Suppressor macrophage (primary cell): ENCODE results near the gene BRD1.
"Not testable (repeated sequence)": the region's sequence is repeated elsewhere in the genome, so short reads cannot be mapped to it uniquely, and the experiment has no call there.

Experiments
- DNase-seq, 4 experiments: peaks; one replicate each; pipeline ENCODE4 v3.0.0-alpha.2; 2020 to 2022

Gene BRD1

DNA sequence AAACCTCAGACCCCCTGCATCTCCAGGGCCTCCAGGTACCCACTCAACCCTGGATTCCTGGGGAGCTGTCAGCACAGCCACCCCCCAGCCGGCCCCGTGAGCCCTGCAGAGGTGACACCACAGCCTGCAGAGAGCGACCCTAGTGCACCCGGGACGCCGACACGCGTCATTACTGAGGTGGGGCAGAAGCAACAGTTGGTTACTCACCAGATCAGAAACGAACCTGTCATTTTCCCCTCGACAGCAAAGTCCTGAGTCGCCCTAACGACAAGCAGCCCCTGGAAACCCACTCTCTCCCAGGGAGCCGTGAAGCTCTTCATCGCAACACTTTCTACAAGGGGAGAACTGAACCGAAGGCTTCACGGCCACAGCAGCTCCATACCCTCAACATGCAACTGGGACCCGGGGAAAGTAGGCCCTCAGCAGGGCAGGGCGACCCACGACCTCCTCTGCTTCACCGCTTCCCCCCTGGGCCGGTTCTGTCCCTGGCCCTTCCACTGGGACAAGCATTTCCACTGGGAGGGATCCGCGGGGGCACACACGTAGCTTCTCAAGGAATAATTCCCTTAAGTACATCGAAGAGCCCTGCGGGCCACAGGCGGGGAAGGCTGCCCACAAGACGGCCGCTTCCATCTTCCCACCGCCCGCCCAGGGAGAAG, 1.6 kb downstream of the BRD1 start:
- DNase-seq: peak; percentile 33 to 49 (median 42)

DNA sequence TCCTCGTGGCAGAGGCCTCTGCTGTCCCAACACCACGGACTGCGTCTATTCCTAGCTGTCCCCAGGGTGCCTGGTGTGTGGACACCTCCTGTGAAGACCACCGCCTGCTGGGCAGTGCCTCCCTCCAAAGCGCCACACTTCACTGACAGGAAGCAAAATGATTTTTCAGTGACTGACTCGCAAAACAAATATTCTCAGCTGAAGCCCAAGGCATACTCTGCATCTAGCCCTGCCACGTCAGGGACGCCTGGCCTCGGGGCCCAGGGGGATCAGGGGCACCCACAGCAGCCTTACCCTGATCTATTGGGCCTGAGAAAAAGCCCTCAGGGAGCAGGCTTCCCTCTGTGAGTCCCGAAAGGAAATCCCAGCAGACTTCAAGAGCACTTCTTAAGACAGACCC, 2.2 kb downstream of the BRD1 start:
- no peak for DNase-seq

DNA sequence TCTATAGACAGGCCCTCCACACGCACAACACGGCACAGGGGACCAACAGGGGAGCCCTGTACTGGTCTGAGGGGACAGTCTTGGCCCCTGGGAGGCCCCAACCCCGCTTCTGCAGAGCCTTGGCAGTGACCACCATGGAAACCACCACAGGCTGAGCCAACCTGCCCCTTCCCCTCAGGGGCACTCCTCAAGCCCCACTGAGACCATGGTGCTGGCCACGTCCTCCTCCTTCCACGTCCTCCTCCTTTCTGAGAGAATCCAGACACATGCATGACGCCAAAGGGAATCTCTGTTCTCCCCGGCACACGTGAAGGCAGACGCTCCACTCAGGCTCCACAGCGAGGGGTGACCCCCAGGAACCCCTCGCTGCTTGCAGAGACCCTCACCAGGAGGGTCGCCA, 2.7 kb downstream of the BRD1 start:
- no peak for DNase-seq

DNA sequence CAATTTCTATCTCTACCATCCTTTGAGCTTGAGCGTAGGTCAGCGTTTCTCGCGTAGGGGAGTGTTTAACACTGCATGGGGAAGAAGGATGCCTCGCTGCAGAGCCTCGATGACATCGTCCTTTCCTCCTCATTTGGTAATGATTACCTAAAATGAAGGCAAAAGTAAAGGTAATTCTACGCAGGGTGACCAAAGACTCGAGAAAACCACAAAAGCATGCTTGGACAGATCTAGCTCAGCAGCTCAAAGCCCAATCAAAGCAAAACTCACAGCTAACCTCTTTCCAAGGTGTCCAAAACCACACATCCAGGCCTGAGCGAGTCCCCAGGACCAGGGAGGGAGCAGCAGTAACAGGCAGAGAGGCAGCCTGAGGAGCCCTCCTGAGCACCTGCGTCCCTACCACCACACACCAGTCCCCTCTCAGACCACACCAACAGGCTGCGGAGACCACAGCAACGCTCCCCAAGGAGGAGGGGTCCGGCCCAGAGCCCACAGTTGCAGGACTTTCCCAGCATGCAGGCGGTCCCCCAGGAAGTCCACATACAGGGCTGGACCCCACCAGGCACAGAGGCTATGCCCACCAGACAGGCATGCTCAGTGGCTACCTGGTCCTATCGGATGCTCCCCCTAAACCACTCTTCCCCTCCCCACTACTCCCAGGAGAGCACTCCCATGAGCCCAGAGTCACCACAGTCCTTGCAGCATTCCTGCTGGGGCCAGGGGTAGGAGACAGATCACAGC, 3.3 kb downstream of the BRD1 start:
- no peak for DNase-seq

DNA sequence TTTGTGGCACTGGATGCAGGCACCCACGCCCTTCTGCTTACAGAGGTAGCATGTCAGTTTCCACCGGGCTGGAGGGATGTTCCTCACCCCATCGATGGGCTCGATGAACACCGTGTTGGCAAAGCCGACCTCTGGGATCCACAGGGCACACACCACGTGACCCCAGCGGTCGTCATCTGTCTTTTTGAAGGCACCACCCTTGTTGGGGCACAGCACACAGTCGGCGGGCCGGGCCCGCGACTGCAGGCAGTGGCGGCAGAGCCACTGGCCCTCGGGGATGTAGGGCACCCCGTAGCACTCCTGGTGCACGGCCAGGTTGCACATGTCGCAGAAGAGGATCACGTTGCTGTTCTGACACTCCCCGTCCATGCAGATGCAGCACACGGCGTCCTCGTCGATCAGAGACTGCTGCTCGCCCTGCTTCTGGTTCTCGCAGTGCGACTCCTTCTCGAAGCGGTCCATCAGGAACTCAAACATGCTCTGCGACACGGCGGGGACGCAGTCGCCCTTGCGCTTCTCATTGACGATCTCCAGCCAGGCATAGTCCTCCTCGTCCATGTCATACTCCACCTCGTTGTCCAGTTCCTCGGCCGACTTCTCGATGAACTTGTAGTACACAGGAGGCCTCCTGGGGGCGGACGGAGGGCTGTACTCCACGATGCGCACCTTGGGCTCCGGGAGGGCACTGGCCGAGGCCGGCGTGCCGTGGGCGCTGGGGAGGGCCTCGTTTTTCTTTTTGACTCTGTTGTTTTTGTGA, 4.2 kb downstream of the BRD1 start:
- no peak for DNase-seq

DNA sequence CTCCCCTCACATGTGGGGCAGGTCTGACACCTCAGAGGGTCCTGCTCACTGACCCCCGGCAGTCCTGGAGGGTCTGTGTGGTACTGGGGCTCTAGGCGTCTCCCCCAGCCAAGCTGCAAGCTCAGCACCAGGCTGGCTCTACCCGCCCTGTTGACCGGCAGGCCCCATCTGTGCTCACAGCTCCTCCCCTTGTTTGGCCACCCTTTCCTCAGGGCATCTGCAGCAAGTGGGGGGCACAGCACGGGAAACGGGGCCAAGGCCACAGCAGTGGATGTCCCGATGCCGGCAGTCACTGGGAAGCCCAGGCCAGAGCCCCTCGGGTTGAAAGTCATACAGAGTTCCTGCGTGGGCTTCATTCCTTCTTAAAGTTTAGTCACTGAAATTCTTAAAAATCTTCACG, 5.9 kb downstream of the BRD1 start:
- DNase-seq: not testable (repeated sequence)

DNA sequence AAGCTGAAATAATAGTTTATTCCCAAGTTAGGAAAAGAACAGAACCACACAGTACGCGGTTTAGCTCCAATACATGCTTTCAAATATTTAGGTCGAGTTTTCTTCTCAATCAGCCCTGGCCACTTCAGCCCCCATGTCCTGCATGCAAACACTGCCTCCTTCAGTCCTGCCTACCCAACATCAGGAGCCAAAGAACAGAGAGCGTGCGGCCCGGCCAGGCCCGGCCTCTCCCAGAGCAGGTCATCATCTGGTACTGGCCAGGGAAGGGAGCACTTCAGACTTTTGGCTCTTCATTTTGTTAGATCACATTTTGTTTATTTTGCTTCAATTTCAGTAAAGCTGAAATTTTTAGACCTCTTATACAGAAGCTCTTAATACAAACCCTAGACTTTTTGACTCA, 6.7 kb downstream of the BRD1 start:
- DNase-seq: no peak

DNA sequence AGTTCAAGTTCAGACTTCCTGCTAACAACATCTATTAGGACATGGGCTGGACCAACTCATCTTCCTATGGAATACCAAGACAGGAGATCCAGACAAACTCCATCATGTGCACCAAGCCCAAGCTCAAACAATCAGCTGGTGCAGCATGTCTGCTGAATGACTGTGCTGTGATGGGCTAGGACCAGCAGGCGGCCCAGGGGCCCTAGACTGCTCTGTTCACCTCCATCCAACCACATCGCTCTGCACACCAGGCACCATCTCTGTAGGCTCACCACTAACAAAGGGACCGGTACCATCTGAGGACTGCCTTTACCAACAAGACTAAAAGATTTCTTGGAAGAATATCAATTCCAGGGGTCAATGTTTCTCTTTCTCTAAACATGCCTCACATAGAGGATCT, 10.3 kb downstream of the BRD1 start:
- no peak for DNase-seq

DNA sequence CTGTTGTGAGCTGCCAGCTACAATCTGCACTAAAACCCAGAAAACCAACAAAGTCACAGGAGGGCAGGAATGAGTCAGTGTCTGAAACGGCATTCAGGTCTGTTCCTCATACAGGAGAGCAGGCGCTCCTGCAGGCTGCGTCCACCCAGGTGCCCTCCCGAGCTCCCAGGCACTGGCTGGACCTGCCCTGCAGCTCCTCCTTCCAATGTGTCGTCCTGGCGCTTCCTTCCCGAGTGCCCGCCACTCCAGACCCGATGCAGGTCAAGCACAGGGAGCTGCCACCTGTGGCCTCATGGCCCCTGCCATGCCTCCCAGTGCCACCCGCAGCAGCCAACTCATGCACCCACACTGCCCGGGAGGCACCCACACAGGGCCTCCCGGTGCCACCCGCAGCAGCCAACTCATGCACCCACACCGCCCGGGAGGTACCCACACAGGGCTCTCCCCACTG, 12.0 kb downstream of the BRD1 start:
- DNase-seq: no peak

DNA sequence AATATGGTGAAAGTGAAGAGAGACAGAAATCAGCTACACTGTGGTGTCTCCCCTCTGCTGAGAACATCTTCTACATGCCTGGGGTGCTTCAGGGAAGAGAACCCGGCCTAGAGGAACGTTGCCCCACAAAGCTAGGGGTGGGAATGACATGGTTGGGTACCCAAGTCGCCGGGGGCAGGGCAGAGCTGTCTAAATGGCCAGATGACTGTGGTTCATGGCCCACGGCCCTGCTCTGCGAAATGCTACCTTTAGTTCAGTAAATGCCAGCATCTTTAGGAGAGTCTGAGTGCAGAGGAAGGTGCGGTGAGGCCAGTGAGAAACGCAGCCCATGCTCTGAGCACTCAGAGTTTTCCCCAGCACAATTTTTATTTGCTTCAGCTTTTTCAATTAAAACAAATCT, 12.8 kb downstream of the BRD1 start:
- DNase-seq: no peak

DNA sequence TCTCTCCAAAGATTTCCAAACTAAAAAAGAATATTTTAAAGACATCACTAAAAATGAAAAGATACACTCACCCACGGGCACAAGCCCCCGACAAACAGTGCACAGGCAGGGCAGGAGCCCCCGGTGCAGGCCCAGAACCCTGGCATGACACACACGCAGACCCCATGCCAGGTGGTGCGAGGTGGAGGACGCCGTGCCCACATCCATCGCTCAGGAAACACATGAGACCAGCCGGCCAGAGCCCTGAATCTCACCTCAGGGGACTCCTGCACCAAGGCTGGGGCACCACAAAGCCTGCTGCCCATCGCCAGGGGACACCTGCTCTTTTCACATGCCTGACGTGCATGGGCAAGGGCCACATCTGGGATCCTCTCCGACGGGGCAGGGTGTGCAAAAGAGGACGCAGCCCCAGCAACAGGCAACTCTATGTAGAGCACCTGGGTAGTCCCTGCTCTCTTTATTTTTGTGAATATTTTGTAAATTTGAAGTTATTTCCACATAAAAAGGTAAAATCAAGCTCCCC, 13.4 kb downstream of the BRD1 start:
- no peak for DNase-seq

DNA sequence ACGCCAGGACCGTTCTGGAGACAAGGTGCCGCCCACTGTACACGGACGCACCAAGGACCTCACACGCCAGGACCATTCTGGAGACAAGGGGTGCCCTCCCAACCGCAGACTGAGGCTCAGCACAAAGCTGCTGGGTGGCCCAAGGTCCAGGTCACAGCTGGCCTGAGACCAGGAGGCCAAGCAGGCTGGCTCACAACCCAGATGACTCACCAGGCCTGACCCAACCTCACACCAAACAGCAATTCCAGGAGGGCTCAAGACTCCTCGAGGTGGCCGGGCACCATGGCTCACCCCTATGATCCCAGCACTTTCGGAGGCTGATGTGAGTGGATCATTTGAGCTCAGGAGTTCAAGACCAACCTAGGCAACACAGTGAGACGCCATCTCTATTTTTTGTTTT, 14.8 kb downstream of the BRD1 start:
- DNase-seq: no peak

DNA sequence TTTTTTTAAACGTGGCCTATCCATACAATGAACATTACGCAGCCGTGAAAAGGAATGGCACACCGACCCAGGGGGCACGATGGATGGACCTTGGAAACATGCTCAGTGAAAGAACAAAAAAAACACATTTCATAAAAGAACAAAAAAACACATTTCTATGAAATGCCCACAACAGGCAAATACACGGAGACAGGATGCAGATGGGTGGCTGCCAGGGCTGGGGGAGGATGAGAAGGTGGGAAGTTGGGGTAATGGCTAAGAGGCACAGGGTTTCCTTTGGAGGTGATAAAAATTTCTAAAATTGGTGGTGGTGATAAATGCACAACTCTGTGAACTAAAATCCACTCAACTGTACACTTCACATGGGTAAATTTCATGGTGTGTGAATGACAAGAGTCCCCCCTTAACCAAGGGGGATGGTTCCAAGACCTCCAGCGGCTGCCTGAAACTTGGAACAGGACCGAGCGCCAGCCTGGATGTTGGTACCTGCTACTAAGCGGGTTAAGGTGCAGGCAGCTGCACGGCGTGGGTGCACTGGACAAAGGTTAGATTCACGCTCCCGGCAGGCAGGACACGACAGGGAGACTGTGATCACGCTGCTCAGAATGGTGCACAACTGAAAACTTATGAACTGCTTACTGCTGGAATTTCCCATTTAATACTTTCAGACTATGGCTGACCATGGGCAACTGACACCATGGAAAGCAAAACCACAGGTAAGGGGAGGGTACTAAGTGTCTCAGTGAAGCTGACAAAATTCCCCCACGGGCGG, 16.5 kb downstream of the BRD1 start:
- DNase-seq: no peak

DNA sequence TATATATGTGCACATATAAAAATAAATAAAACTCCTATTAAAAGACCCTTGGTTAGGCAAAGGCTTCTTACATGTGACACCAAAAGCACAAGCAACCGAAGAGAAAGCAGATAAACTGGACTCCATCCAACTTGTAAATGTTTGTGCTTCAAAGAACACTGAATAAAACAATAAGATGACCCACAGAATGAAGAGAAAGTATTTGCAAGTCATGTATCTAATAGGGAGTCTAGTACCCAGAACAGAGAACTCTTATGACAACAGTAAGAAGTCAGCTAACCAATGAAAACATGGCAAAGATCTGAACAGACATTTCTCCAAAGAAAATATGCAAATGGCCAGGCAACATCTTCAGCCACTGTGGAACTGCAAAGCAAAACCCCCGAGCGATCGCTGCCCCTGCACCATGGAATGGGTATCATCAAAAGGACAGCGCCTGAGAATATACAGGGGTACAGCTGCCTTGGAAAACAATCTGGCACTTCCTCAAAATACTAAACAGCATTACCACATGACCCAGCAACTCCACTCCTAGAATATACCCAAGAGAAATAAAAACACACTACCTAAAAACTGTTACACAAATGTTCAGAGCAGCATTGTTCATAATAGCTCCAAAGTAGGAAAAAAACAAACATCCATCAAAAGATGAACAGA, 17.2 kb downstream of the BRD1 start:
- peak in 3 of 4 experiments; percentile 25 to 49 (median 46) for DNase-seq

DNA sequence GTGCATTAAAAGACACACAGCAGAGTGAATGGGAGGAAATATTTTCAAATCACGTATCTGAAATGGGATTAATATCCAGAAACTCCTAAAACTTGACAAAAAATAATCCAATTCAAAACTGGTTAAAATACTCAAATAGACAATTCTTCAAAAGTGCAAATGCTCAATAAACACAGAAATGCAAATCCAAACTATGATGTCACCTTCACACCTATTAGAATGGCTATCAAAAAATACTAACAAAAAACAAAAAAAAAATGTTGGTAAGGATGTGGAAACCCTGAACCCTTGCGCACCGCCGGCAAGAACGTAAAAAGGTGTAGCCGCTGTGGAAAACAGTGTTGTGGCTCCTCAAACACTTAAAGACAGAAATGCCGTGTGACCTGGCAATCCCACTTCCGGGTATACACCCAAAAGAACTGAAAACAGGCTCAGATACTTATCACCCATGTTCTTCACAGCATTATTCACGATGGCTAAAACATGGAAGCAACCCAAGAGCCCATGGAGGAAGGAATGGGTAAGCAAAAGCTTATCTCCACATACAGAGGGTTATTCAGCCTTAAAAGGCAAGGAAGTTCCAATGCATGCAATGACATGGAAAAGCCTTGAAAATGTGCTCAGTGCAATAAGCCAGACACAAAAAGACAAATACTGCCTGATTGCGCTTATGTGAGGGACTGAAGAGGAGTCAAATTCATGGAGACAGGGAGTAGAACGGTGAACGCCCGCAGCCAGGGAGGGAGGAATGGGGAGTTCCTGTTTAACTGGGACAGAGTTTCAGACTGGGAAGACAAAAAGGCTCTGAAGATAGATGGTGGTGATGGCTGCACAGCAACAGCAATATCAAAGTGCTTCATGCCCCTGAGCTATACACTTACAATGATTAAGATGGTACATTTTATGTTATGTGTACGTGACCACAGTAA, 19.6 kb downstream of the BRD1 start:
- peak in 1 of 4 experiments; percentile 17 for DNase-seq

DNA sequence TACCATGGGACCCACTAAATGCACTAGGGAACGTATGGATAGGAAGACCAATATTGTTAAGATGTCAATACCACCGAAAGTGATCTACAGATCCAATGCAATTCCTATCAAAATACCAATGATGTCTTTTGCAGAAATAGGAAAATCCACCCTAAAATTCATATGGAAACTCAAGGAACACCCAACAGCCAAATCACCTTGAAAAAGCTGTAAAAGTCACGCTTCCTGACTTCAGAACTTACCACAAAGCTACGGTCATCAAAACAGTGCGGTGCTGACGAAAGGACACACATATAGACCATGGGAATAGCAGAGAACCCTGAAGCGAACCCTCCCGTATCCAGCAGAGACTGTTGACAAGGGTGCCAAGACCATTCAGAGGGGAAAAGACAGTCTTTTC, 20.5 kb downstream of the BRD1 start:
- no peak for DNase-seq

DNA sequence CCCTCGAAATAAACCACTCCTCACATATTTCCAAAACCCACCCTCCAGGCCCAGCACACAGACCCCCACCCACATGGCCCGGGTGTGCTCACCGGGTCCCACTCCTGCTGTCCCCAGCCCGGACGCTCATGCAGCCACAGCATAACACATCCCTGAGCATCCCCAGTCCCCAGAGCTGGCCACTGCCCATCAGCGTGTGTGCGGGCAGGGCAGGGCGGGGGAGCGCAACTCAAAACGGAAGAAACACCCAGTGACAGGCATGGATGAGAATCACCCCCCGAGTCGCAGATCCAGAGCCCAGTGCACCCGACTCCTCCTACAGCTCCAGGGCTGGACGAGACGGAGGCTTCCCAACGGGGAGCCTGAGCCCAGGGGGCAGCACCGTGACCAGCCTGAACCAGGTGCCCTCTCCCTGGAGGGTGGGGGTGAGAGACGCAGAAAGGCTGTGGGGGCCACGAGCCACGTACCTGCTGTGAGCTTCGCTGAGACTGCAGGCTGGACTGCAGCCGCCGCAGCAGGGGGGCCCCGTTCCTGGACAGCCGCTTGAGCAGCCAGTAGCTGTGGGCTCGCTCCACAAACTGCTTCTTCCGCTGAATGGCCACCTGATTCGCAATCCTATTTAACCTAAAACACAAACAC, 23.8 kb downstream of the BRD1 start:
- DNase-seq: no peak

DNA sequence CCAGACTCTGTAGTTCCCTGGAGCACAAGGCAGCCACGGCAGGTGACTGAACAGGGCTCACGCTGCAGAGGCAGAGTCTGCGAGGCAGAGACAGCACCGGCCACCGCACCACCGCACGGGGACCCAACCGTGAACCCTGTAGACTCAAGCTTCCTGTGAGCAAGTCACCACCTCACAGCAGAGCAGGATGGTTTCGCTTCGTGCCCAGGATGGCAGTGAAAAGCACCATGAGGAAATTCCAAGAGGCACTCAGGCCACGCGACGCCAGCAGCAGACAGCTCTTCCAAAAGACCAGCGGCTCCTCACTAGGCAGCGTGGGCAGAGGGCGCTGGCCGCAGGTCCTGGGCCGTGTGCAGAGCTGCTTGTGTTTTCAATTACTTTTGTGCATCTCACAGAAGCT, 24.5 kb downstream of the BRD1 start:
- no peak for DNase-seq

DNA sequence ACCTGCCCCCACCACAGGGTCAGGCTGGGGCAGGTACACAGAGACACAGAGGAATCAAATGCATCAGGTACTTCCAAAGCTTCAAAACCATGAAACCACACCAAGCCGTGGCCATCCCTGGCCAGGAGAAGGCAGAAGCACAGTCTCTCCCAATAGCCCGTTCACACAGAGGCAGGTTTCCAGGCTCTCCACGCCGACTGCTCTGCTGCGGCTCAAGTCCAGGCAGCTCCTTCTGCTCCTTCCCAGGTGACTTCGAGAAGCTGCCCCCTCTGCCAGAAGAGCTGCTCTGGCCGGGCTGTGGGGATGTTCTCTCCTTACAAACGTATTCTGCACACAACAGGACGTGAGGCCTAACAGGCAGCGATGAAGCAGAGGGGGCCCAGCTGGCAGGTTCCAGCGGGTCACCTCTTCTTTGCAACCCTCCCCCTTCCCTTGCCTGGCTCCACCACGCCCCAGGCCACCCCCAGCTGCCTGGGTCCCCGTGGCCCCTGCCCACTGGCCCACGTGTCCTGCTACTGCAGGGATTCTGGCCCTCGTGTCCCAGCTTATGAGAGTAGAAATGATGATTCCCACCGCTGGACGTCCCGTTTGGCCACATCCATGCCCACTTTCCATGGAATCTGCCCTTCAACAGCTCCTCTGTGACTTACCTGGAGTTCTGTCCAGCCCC, 26.1 kb downstream of the BRD1 start:
- DNase-seq: no peak
